ENCODE measurements around the gene IFT88.

Gene IFT88

DNA sequence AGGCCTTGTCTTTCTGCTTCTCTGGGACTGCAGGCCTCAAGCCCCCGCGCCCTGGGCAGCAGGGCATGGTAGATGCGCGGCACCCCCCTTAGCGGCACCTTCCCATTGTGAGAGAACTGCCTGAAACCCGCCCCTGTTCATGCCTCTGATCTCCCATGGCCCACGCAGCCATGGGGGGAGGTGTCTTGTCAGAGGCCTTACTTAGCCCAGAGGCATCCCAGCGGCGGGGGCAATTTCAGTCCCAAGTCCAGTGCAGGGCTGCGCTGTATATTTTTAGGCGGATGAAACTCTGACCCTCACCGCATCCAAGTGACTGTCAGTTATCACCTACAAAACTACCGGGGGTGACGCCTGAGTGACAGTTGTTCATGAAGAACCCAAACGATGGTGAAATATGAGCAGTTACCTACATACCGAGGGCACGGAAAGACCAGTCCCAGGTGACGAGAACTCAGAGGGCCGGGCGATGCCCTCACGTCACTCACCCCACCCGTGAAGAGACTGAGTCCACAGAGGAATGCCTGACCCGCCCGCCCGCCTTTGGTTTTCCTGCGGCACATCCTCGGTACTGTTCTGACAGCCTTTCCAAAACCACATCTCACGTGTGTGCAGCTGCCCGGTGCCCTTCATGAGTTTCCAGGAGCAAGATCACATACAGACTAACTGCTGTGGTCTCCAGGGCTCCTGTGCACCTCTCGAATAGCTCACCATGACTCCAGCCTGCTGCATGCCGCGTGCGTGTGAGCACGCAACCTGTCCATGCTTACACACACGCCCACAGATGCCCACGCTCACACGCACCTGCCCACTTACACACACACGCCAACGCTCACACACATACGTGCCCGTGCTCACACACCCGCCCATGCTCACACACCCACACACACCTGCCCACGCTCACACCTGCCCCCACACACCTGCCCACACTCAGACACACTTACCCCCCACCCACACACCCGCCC, 150.9 kb downstream of the IFT88 start:
- DNase-seq = no peak

DNA sequence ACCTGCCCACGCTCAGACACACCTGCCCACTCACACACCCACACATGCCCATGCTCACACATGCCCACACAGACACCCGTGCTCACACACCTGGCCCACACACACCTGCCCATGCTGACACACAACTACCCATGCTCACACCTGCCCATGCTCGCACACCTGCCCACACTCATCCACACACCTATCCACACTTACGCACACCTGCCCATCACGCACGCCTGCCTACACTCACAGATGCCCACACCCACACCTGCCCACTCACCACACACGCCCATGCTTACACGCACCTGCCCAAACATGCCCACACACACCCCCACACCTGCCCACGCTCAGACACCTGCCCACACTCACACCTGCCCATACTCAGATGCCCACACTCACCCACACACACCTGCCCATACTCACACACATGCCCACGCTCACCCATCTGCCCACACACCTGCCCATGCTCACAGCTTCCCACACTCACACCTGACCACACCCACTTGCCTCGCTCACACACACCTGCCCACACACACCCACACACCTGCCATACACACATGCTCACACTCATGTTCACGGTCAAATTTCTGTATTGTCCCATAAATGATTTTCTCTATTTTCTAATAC, 152.1 kb downstream of the IFT88 start:
- DNase-seq = no peak

DNA sequence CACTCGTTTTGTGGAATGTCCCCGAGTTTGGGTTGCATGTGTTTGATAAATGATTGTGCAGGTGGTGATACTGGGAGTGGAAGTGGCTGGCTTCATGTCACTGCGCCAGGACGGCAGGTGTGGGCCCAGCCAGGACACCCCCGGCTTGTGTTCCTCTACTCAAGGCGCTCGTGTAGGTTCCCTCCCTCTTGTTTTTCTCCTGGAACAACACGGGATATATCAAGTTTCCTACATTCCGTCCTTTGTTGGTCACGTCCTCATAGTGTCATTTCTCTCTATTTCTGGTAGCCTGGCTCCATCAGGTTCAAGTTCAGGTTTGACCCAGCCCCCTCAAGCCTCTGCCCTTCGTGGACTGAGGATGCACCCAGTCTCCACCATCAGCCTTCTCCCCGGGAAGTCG, 152.8 kb downstream of the IFT88 start:
- DNase-seq = no peak

DNA sequence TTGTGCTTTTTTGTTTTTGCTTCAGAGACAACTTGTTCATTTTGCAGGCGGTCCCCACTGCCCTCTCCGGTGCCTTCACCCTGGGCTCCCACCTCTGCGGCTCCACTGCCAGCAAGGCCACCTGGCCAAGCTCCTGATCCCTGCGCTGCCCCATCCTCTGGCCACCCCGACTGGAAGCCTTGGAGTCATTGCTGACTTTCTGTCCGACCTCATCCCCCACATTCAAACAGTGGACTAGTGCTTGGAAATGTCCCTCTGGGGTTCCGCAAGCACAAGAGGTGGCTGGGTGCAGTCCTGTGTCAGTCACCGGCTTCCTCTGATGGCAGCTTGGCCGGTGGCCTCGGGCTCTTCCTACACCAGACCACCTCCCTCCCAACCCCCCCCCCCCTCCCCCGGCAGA, 153.5 kb downstream of the IFT88 start:
- DNase-seq = no peak

DNA sequence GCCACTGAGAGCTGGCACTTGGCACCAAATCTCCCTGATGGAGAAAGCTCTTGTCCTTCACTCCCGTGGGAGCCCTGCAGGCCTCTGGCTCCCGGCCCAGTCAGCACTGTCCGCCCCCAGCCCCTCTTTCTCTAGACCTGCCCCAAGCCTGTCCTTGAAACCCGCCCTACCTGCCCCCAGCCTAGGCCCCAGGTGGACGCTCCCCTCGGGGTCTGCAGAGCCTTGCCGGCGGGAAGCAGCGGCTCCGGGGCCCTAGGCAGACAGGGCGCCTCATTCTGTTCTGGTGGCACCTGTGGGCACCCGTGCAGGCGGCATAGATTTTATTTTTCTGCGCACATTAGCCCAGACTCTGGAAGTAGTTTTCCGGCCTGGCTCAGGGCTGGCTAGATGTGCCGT, 154.1 kb downstream of the IFT88 start:
- DNase-seq = no peak

DNA sequence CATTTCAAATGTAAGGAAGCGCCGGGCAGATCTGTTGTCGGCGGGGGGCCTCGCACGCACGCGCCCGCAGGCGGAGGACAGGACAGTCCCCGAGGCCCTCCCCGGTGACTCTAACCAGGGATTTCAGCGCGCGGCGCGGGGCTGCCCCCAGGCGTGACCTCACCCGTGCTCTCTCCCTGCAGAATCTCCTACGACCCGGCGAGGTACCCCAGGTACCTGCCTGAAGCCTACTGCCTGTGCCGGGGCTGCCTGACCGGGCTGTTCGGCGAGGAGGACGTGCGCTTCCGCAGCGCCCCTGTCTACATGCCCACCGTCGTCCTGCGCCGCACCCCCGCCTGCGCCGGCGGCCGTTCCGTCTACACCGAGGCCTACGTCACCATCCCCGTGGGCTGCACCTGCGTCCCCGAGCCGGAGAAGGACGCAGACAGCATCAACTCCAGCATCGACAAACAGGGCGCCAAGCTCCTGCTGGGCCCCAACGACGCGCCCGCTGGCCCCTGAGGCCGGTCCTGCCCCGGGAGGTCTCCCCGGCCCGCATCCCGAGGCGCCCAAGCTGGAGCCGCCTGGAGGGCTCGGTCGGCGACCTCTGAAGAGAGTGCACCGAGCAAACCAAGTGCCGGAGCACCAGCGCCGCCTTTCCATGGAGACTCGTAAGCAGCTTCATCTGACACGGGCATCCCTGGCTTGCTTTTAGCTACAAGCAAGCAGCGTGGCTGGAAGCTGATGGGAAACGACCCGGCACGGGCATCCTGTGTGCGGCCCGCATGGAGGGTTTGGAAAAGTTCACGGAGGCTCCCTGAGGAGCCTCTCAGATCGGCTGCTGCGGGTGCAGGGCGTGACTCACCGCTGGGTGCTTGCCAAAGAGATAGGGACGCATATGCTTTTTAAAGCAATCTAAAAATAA, 154.7 kb downstream of the IFT88 start:
- no peak for DNase-seq

DNA sequence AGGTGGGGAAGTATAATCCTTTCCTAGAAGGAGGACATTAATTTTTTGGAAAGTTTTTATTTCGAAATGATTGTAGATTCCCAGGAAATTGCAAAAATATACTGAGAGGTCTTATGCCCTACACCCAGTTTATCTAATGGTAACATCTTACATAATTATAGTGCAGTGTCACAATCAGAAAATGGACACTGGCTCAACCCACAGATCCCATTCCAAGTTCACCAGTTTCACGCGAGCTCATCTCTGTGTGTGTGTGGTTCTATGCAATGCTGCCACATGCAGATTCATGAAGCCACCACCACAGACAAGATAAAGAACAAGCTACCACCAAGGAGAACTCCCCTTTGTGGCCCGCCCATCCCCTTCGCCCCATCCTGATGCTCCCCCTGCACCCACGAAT, 160.9 kb downstream of the IFT88 start:
- no peak for DNase-seq

DNA sequence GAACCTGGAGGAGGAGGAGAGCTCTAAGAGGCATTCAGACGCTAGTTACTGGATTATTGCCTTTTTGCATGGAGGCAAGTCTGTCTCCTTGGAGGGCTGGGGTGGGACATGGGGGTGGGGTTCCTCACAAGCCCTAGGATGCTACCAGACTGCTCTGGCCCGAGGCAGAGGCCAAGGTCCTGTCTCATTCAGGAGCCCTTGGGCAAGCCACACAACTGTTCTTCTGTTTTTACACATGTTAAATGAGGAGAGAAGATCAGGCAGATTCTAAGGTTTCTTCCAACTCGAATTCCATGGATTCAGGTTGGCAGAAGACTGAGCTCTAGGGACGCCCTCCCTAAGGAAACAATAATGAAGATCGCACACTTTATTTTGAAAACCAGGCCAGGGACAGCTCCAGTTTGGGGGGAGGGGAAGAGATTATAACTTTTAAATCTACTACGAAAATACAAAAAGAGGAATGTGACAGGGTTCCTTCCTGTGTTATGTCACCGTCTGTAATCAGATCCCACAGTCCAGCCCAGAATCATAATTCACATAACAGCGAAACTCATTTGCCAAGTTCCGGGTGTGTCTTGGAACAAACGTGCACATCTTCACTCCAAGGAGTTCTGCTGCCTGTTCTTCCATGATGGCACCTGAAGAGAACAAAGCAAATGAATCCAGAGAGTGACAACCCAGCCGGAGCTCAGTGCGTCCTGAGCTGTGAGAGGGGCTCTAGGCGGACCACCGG, 161.8 kb downstream of the IFT88 start:
- no peak for DNase-seq

DNA sequence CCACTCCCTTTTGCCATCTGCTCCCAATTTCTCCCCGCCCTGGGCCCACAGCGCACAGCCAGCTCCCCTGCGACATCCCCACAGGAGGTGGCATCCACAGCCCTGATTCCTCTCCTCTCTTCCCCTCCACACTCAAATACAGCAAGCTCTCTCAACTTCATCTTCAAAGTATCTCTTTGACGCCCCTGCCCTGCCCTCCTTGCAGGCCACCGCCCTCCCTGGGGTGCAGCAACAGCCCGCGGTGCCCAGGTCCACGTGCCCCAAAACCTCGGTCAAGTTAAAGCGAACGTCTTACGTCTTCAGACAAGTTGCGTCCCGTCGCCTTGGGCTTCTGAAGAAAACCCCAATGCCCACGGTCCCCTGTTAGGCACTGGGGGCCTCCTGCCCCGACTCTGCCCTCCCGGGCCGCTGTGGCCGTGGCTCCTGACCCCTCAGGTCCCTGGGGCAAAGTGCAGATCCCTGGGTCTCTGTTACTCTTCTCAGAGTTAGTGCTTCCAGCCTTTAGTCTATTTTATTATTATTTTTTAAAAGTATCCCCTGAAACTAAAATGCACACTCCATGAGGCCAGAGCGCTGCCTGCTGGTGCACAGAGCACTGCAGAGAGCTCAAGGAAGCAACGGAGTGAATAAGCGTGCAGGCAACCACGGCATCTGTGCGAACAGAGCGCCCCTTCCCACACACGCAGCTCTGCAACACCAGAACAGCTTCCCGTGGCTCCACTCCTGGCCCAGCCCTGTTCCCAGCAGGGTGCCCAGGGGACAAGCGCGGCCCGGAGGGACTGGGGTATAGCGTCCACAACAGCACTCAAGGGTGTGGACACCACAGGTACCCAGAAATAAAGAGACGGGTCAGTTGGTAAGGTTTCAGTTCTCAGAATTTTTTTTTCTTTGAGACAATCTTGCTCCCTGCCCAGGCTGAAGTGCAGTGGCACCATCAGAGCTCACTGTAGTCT, 163.0 kb downstream of the IFT88 start:
- no peak for DNase-seq

DNA sequence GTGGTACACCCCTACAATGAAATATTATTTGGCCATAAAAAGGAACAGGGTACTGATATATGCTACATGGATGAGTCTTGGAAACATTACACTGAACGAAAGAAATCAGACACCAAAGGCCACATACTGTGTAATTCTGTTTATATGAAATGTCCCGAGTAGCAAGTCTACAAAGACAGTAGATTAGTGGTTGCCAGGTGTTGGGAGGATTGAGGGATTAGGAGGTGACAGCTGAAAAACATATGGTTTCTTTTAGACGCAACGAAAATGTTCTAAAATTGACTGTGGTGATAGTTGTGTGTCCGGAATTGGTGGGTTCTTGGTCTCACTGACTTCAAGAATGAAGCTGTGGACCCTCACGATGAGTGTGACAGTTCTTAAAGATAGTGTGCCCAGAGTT, 171.7 kb downstream of the IFT88 start:
- DNase-seq = no peak

DNA sequence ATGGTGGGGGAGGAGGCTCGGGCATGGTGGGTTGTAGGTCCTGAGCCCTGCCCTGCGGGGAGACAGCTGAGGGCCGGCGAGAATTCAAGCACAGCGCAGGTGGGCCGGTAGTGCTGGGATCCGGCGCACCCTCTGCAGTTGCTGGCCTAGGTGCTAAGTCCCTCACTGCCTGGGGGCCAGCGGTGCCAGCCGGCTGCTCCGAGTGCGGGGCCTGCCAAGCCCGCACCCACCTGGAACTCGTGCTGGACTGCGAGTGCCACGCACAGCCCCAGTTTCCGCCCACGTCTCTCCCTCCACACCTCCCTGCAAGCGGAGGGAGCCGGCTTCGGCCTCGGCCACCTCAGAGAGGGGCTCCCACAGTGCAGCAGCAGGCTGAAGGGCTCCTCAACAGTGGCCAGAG, 173.1 kb downstream of the IFT88 start:
- no peak for DNase-seq

Data from activated naive CD4-positive, alpha-beta T cell treated with Interleukin-2 at 50 U/mL for 16 hours (primary cell).